Measurements from ENCODE around the gene PHRF1. TPM values are rescaled to one million over a fixed set of nuclear protein-coding genes. Genes with fewer than 3 reads are reported as not detected.

The PHRF1 gene
- total RNA-seq, 1 experiment from 2014 or later: 75.3 TPM

DNA sequence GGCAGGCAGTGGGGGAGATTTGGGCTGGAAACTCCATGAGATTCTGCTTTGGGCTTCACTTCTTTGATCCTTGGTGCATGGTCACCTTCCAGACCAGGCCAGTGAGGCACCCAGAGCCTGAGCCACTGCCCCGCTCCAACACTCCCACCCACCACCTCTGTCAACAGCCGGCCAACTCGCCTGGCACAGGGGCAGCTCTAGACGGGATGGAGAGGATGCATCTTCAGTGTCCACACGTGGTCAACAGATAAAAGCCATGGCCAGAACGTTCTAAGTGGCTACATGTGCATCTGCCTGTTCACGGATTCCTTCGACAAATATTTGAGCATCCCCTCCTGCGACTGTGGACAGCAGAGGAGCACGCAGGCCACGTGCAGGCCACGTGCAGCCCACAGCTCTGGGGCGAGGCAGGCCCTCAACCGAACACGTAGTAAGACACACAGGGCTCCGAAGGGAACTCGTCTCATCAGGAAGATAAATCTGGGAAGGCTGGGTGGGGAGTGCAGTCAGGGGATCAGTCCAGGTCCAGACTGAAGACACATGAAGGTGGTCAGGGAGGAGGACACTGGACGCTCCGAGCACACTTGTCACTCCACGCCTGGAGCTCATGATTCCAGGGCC is 37.7 kb upstream of the PHRF1 start:
- no peak for DNase-seq (ENCODE audit: low spot score)

DNA sequence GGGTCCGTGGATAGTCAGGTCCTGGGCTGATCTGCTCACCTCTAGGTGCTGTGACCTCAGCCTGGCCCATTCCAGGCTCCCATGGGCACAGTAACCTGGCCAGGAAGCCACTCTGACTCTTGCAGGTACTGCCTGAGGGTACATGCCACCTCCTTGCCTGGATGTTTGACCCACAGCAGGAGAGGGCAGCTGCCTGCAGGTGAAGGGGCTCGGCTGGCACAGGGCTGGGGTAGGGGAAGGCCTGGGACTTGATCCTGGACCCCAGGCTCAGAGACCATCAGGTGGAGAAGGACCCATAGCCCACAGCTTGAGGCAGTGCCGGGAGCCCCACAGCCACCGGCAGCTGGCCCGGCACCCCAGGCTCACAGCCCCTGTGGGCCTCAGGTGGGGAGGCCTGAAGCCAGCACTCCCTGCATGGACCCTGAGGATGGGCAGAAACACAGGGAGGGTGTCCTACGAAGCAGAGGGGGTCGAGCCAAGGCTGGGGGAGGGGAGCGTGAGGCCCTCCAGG is 36.2 kb upstream of the PHRF1 start:
- no peak for DNase-seq (ENCODE audit: low spot score)

DNA sequence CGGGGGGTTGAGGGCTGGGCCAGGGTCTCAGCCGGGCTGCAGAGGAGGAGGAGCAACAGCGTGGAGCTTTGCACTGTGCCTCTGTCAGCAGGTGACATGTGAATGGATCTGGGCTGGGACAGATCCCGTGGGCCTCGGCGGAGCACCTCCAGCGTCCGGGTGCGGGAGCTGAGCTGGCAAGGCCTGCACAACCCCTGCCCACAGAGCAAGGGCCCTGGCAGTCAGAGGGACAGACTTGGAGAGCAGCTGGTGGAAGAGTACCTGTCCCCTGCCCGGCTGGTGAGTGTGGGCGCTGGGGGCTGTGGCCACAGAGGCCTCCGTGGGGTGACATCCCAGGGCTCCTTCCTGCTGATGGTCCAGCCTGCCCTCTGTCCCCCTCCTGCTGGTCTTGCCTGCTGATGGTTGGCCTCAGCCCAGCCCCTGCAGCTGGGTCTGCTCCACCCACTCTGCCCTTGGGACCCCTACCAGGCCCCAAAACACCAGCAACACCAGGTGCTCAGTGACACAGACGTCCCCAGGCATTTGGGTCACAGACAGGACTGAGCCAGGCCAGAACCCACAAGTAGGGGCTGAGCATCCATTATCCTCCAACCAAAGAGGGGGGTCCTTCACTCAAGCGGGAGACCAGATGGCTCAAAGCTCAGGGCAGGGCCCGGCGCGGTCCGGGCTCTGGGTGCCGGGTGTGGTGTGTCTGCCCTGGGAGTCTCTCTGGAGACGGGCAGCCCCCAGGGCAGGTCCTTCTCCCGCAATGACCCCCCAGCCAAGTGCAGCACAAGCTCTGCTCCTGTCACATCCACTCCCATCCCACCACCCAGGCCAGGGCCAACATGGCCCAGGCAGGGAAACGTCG is 35.5 kb upstream of the PHRF1 start:
- DNase-seq (ENCODE audit: low spot score): no peak

DNA sequence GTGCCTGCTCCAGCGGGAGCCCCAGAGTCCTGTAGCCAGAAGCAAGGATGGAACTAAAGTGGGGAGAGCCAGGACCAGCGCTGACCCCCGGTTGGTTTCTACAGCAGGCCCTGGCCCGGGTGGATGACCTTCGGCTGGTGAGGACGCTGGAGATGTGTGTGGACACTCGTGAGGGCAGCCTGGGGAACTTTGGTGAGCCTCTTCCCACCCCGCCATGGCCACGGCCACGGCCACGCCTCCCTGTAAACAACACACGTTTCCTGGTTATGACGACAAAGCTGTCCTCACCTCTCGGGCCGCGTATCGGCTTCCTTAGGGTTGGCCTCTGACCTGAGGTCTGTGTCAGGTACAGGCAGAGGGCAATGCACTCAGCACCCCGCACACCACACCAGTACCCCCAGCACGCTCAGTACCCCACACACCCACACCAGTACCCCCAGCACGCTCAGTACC is 34.8 kb upstream of the PHRF1 start:
- DNase-seq (ENCODE audit: low spot score): no peak

DNA sequence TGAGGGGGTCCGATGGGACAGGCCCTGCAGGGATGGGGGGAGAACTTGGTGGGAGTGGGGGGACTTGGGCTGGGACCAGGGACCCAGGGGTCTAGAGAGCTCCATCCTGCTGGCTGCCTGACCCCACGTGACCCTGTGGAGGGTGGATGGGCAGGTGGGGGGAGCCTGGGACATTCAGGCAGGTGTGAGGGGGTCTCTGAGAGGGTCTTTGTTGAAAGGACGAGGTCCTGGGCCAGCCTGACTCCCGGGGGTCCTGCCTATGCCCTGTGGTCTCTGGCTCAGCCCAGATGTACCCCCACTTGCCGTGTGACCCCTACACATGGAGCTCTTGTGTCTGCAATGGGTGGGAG is 31.5 kb upstream of the PHRF1 start:
- no peak for DNase-seq (ENCODE audit: low spot score)

DNA sequence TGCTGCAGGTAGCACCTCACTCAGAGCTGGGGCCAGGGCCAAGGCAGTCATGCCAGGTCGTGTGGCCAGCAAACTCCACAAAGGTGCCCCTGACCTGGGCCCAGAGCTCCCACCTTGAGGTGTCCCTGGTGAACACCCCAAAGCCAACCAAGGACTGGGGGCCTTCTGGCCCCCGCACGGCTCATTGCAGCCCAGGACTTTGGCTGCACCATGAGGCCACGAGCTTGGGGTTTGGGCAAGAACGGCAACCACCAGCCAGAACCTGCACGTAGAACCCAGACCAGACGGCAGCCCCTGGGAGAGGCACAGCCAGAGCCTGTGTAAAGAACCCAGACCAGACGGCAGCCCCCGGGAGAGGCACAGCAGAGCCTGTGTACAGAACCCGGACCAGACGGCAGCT is 31.1 kb upstream of the PHRF1 start:
- no peak for DNase-seq (ENCODE audit: low spot score)

DNA sequence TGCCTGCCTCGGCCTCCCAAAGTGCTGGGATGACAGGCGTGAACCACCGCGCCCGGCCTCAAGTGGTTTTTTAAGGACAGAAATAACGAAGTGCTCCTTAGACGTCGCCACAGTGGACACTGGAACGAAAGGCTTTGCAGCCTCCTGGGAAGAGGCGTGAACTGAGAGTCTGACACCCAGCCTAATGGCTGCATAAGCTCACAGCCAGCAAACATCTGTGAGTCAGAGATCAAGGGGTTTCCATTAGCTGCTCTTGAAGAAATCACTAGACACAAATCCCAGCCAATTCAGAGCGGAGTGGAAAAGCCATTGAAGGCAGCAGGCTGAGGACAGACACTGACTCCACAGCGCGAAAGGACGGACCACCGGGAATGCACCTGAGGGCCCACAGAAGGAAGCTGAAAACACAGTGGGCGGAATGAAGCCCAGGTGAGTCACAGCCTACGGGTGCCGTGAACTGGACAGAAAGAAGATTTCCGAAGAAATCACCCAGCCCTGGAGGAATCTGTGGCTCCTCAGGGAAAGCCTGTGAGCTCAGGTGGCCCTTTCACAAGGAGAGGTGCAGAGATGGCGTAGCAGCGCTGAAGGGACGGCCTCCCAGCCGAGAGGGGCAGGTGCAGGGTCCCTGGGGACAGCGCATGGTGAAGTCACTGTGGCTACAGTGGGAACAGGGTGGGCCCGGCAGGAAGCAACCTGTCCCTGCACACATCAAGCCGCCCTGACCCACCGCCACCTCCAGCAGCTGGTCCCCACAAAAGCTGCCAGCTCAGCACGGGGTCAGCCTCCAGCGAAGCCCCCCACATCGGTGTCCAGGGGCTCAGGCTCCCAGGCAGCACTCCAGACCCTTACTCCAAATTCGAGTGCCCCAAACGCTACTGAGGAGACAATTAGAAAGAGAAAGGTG is 27.3 kb upstream of the PHRF1 start:
- DNase-seq (ENCODE audit: low spot score): no peak

DNA sequence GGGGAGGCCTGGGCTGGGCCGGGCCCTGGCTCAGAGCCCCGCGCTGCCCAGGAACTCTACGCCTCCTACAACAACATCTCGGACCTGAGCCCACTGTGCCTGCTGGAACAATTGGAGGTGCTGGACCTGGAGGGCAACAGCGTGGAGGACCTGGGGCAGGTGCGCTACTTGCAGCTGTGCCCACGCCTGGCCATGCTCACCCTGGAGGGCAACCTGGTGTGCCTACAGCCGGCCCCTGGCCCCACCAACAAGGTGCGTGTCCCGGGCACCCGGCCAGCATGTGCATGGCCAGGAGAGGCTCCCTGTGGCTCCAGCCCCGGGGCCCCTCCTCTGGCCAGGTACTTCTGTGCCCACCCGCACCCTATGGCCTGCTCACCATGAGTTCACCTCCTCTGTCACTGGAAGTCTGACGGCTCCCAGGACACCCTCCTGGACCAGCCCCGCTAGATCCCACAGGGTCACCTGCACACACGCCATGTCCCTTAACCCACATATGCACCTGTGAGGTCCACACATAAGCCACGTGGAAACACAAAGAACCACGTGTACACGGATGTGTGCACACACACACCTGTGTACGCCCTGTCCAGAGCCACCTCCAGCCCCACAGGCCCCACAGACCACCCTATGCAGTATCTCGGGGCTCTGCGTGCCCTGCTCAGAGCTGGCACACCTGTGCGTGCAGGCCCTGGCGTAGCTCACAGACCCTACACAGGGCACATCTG is 26.1 kb upstream of the PHRF1 start:
- no peak for DNase-seq (ENCODE audit: low spot score)

DNA sequence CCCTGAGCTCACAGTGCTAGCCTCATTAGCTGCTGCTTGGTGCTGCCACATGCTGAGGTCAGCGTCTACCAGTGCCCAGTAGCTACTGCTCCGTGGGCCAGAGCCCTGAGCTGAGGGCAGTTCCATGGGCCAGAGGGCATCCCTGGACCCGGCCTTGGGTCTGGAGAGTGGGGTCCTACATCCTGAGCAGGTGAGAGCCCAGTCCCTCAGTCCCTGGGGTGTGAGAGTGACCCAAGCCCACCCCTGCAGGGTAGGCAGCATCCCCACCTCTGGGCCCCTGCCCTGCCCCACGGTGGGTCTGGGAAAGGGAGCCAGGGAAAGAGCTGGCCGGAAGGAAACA is 25.6 kb upstream of the PHRF1 start:
- DNase-seq (ENCODE audit: low spot score): no peak

DNA sequence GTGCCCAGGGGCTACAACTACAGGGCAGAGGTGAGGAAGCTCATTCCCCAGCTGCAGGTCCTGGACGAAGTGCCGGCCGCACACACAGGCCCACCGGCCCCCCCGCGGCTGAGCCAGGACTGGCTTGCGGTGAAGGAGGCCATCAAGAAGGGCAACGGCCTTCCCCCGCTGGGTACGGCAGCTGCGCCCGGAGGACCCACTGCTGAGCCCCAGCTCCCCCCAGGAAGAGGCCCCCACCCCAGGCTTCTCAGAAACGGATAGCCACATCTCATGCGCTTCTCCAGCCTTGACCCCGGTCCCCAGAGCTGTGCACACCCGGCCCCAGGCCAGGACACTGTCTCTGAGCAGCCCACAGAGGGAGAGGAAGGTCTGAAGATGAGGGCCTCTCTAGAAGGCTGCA is 25.1 kb upstream of the PHRF1 start:
- no peak for DNase-seq (ENCODE audit: low spot score)

DNA sequence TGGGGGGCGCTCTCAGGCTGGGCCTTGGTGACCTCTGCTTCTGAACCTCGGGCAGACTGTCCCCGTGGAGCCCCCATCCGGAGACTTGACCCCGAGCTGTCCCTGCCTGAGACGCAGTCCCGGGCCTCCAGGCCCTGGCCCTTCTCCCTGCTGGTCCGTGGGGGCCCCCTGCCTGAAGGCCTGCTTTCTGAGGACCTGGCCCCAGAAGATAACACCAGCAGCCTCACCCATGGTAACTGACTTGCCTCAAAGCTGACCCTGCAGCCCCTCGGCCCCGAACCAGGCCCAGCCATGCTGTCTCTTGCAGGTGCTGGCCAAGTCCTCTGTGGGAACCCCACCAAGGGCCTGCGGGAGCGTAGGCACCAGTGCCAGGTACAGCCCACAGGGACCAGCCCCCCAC is 24.7 kb upstream of the PHRF1 start:
- no peak for DNase-seq (ENCODE audit: low spot score)

DNA sequence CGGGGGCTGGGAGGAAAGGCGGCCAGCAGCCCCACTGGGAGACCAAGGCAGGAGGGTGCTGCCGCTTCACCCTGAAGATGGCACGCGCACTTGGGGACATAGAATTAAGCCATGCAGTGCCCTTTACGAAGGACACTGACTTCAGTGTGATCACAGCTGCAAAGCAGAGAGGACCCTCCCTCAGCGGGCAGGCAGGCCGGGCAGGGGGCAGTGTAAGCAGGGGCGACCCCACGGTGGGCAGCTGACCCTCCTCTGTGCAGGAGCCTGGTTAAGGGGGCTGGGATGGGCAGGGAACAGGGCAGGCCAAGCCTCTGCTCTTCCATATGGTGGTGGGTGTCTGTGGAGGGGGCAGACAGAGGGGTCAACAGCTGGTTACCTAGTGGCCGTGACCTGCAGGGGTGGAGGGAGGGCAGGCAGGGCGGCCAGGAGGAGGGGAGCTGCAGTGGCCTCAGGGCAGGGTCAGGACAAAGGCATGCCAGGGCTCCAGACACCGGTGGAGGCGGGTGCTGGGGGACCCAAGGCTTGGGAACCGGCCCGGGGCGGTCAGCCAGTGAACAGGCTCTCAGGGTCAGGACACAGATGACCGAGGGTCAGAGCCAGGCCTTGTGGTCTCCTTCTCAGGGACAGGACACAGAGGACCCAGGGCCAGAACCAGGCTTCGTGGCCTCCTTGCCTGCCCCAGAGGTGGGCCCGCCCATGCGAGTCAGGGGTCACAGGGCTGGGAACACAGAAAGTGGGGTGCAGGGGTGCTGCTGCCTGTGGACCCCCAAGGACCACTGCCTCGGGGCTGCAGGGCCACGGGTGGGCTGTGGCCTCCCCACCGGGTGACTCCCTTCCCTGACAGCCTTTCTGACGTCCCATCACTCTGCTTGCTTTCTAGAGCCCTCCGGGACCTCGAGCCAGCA is 22.9 kb upstream of the PHRF1 start:
- DNase-seq (ENCODE audit: low spot score): no peak

DNA sequence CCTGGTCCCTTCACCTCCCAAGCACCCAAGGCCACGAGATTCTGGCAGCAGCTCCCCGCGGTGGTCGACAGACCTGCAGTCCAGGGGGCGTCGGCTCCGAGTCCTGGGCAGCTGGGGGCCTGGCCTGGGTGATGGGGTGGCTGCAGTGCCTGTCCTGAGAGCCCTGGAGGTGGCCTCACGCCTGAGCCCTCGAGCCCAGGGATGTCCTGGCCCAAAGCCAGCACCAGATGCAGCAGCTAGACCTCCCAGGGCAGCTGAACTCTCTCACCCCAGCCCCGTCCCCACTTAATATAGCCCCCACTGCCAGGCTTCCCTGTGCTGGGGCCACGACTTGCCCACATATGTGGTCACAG is 22.3 kb upstream of the PHRF1 start:
- DNase-seq (ENCODE audit: low spot score): no peak

DNA sequence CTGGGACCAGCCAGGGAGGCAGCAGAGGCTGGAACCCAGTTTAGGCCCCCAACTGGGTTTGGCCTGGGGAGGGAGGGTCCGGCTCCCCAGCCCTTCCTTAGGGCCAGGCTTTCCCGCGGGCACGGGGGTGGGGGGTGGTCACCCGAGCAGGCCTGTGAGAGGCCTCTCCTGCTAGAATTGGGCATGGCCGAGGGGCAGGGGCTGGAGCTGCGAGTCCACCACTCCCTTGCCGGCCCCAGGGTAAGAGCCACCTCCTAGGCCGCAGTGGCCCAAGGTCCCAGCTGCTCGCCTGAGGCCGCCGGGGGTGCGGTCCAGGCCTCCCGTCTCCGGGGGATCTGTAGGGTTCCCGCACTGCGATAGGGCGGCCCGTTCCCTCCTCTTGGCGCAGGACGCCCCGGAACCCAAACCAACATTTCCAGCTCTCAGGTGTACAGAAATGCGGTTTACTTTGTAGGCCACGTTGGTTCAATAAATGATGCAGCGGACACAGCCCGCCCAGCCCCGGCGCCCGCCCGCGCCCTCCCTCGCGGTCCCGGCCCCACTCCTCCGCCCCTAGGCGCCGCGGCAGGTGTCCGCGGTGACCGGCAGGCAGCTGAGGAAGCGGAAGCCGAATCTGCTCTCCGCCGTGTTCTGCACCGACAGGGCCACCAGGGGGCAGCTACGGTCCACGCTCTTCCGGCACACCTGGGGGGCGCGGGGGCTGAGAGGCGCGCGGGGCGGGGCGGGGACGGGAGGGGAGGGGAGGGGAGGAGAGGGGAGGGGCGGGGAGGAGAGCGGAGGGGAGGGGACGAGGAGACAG is 21.6 kb upstream of the PHRF1 start:
- peak; percentile 81 for DNase-seq (ENCODE audit: low spot score)

DNA sequence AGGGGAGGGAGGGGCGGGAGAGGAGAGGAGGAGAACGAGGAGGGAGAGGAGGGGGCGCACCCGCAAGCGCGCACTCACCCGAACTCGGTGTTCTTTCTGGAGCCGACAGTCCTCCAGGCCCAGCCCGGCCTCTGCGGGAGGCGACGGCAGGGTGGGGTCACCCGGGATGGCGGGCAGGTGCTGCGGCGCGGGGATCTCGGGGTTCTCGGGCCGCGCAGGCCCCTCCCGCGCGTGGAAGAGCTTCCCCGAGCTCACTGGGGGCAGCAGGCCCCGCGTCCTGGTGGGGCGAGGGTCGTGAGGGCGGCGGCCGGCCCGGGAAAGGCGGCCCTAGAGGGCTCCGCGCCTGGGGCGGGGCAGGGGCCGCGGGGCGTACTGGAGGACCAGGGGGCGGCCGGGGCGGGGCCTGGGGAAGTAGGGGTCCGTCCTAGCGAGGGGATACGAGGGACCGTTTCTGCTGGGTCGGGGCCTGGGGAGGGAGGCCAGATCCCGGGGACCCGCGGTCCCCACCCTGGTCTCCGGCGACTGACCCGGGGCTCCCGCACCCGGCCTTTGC is 21.0 kb upstream of the PHRF1 start:
- DNase-seq (ENCODE audit: low spot score): no peak

DNA sequence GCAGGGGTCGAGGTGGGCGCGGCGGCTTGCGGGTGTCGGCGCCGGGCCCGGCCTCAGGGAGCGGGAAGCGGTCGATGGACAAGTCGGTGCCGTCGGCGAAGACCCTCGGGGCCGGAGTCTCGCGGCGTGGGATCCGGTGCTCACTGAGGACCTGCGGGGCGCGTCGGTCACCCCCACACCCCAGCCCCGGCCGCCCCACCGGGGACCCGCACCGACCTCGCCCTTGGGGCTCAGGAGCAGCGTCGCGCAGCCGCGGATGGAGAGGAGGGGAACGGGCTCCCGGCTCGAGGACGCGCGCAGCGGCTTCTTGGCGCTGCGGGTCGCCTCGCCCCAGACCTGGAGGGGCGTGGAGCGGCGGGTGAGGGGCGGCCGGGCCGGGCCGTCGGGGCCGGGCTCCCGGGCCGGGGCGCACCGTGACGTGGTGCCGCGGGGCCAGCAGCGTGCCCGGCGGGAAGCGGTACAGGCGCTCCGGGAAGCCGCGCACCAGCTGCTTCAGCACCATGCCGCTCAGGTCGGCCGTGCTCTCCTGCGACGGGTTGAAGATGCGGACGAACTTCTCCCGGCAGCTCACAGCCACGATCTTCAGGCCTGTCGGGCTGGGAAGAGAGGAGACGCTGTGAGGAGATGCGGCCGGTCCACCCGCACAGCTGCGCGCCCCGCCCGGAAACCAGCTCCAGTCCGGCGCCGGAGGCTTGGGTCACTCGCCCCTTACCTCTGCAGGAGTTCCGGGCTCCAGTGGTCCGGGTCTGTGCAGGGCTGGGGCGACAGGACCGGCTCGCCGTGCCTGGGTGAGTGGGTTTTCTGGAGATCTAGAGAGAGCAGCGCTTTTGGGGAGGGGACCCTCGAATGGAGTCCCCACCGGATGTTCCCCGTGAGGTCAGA is 20.2 kb upstream of the PHRF1 start:
- peak; percentile 61 for DNase-seq (ENCODE audit: low spot score)

DNA sequence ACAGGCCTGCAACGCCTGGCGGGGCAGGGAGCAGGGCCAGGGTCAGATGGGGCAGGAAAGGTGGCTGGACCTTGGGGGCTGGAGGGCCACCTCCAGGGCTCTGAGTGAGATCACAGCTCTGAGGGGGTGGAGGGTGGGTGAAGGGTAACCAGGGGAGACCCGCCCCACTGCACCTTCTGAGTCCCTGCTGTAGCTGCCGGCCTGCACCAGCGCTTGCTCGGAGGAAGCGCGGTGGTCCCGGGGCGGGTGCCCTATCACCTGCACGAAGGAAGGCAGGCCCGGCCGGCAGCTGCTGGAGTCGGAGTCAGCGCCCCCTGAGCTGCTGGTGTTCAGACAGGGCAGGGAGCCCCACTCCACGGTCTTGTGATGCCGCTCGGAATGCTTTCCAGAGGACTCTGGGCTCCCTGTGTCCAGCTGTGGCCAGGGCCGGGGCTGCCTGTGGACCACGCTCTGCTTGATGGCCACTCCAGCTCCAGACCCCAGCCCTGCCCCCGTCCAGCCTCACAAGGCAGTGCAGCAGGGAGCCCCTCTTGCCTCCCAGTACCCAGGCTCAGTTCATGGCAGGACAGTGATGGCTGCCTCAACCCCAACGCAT is 19.5 kb upstream of the PHRF1 start:
- no peak for DNase-seq (ENCODE audit: low spot score)
